Measurements from ENCODE around the gene ANKMY1.

ANKMY1 gene

GRCh38 chr2:240431661-240432424, 125.9 kb downstream of the ANKMY1 start:
- DNase-seq: no peak

- no peak for DNase-seq
Measured at GRCh38 chr2:240431271-240431660, 126.5 kb downstream of the ANKMY1 start.

GRCh38 chr2:240430595-240430994, 127.2 kb downstream of the ANKMY1 start:
- DNase-seq: no peak

- peak; percentile 33 for DNase-seq
Measured at GRCh38 chr2:240429872-240430491, 127.8 kb downstream of the ANKMY1 start.

Data from NCI-H82 (cell line).